ENCODE data around the gene NXT1.
"Not testable (repeated sequence)": the region's sequence is repeated elsewhere in the genome, so short reads cannot be mapped to it uniquely, and the experiment has no call there.

NXT1 gene

GRCh38 chr20:23331450-23332350 is 18.9 kb upstream of the NXT1 start:
- no peak for DNase-seq (ENCODE audit: low read depth, low spot score)

GRCh38 chr20:23332467-23332866 is 18.1 kb upstream of the NXT1 start:
- no peak for DNase-seq (ENCODE audit: low read depth, low spot score)

- no peak for DNase-seq (ENCODE audit: low read depth, low spot score)
Observed at GRCh38 chr20:23334111-23334510, 16.5 kb upstream of the NXT1 start.

- no peak for DNase-seq (ENCODE audit: low read depth, low spot score)
Observed at GRCh38 chr20:23335521-23335920, 15.1 kb upstream of the NXT1 start.

- no peak for DNase-seq (ENCODE audit: low read depth, low spot score)
Observed at GRCh38 chr20:23336476-23336875, 14.1 kb upstream of the NXT1 start.

GRCh38 chr20:23337312-23337711 is 13.3 kb upstream of the NXT1 start:
- no peak for DNase-seq (ENCODE audit: low read depth, low spot score)

GRCh38 chr20:23339986-23340385 is 10.6 kb upstream of the NXT1 start:
- no peak for DNase-seq (ENCODE audit: low read depth, low spot score)

GRCh38 chr20:23340524-23340923 is 10.1 kb upstream of the NXT1 start:
- no peak for DNase-seq (ENCODE audit: low read depth, low spot score)

- DNase-seq (ENCODE audit: low read depth, low spot score): no peak
Observed at GRCh38 chr20:23341073-23341472, 9.5 kb upstream of the NXT1 start.

- no peak for DNase-seq (ENCODE audit: low read depth, low spot score)
Observed at GRCh38 chr20:23343590-23343989, 7.0 kb upstream of the NXT1 start.

- DNase-seq (ENCODE audit: low read depth, low spot score): no peak
Observed at GRCh38 chr20:23344336-23344735, 6.3 kb upstream of the NXT1 start.

GRCh38 chr20:23346002-23346401 is 4.6 kb upstream of the NXT1 start:
- DNase-seq (ENCODE audit: low read depth, low spot score): no peak

GRCh38 chr20:23347791-23348190 is 2.8 kb upstream of the NXT1 start:
- no peak for DNase-seq (ENCODE audit: low read depth, low spot score)

GRCh38 chr20:23348510-23348909 is 2.1 kb upstream of the NXT1 start:
- not testable (repeated sequence) for DNase-seq (ENCODE audit: low read depth, low spot score)

- DNase-seq (ENCODE audit: low read depth, low spot score): no peak
Observed at GRCh38 chr20:23349338-23350195, 1.0 kb upstream of the NXT1 start.

GRCh38 chr20:23350904-23351838 is 580 bp downstream of the NXT1 start:
- DNase-seq (ENCODE audit: low read depth, low spot score): peak; percentile 18

- no peak for DNase-seq (ENCODE audit: low read depth, low spot score)
Observed at GRCh38 chr20:23356203-23356602, 5.6 kb downstream of the NXT1 start.

- DNase-seq (ENCODE audit: low read depth, low spot score): peak; percentile 100
Observed at GRCh38 chr20:23357767-23358562, 7.4 kb downstream of the NXT1 start.

GRCh38 chr20:23358563-23358906 is 7.9 kb downstream of the NXT1 start:
- DNase-seq (ENCODE audit: low read depth, low spot score): no peak

GRCh38 chr20:23358923-23359593 is 8.5 kb downstream of the NXT1 start:
- no peak for DNase-seq (ENCODE audit: low read depth, low spot score)
